OCI-LY7 (cell line): ENCODE results near the gene FAF2. TPM values are rescaled to one million over a fixed set of nuclear protein-coding genes. Genes with fewer than 3 reads are reported as not detected.
A peak's percentile ranks its signal among the peaks of the same experiment; 100 is the strongest.

ENCODE experiments used
- BruUV-seq: library from RNA; stranded (reverse); fragments of 400-500 nt; replicated peaks from 2 replicates; lab custom pipeline; 2021; lab: Mats Ljungman, UMichigan
- CTCF ChIA-PET: fragments of 300-600 bp; sonication (Branson Sonifier 250); formaldehyde crosslinking; loops from one replicate; lab custom pipeline; 2022; ENCODE audit warnings: antibody characterized with exemption; ENCODE audit not compliant: unreplicated experiment; lab: Charles Lee
- POLR2A ChIA-PET: fragments of 300-600 bp; sonication (Branson Sonifier 250); formaldehyde crosslinking; loops from one replicate; lab custom pipeline; 2022; ENCODE audit warnings: antibody characterized with exemption; lab: Charles Lee
- DNase-seq: peaks from one replicate; pipeline ENCODE4 v3.0.0-alpha.2; 2015; ENCODE audit warnings: low spot score
- H2AFZ ChIP-seq: fragments of 200-600 bp; sonication (generic), shearing (Covaris generic); 2 replicates; pipeline ENCODE4 v1.6.1; 2014; ENCODE audit warnings: mild to moderate bottlenecking, antibody characterized with exemption, low read length, moderate library complexity
- H3K27ac ChIP-seq: fragments of 200-600 bp; sonication (generic); 2 replicates; pipeline ENCODE4 v1.5.1; 2014; ENCODE audit warnings: mixed run types, low read depth, mild to moderate bottlenecking, moderate library complexity, low read length, inconsistent platforms; ENCODE audit not compliant: poor library complexity, severe bottlenecking
- H3K36me3 ChIP-seq: fragments of 200-600 bp; sonication (generic); 2 replicates; pipeline ENCODE4 v1.6.1; 2014; ENCODE audit warnings: mild to moderate bottlenecking, antibody characterized with exemption, low read length, moderate library complexity, mixed read lengths; ENCODE audit not compliant: insufficient read depth
- H3K4me1 ChIP-seq: fragments of 200-600 bp; sonication (generic); 2 replicates; pipeline ENCODE4 v1.5.1; 2014; ENCODE audit warnings: mild to moderate bottlenecking, low read length; ENCODE audit not compliant: insufficient read depth, poor library complexity, severe bottlenecking
- H3K4me2 ChIP-seq: fragments of 200-600 bp; sonication (generic); 2 replicates; pipeline ENCODE4 v1.6.1; 2014; ENCODE audit warnings: mild to moderate bottlenecking, low read length
- H3K4me3 ChIP-seq: fragments of 200-600 bp; sonication (generic); 2 replicates; pipeline ENCODE4 v1.5.1; 2014; ENCODE audit warnings: mild to moderate bottlenecking, low read depth, low read length; ENCODE audit not compliant: poor library complexity, severe bottlenecking
- H3K79me2 ChIP-seq: fragments of 200-600 bp; sonication (generic); 2 replicates; pipeline ENCODE4 v1.6.1; 2016; ENCODE audit warnings: low read depth, mild to moderate bottlenecking, low read length, moderate library complexity, mixed read lengths; ENCODE audit not compliant: insufficient read depth
- H3K9me2 ChIP-seq: fragments of 200-600 bp; sonication (generic); 2 replicates; pipeline ENCODE4 v1.6.1; 2016; ENCODE audit warnings: mild to moderate bottlenecking, low read length, mixed read lengths; ENCODE audit not compliant: insufficient read depth
- H3K9me3 ChIP-seq: fragments of 200-600 bp; sonication (generic); 2 replicates; pipeline ENCODE4 v1.6.1; 2014; ENCODE audit warnings: mild to moderate bottlenecking, mixed run types, low read length, mixed read lengths
- H4K20me1 ChIP-seq: fragments of 200-600 bp; sonication (generic); 2 replicates; pipeline ENCODE4 v1.6.1; 2014; ENCODE audit warnings: mild to moderate bottlenecking, antibody characterized with exemption, low read length, moderate library complexity, mixed read lengths; ENCODE audit not compliant: insufficient read depth
- CTCF ChIP-seq: fragments of 200-600 bp; sonication (generic); conservative IDR thresholded peaks from 2 replicates; pipeline ENCODE4 v1.5.1; 2014; ENCODE audit warnings: mild to moderate bottlenecking, antibody characterized with exemption, low read length, moderate library complexity, mixed read lengths
- EZH2phosphoT487 ChIP-seq: fragments of 200-600 bp; sonication (generic); IDR thresholded peaks from 2 replicates; pipeline ENCODE4 v1.6.1; 2018; ENCODE audit warnings: low read depth, borderline replicate concordance, mild to moderate bottlenecking, mixed run types, antibody characterized with exemption, low read length, moderate library complexity, mixed read lengths
- intact Hi-C: fragments of 100-400 bp; cut with micrococcal nuclease; formaldehyde crosslinking; loops from one replicate; pipeline ENCODE4 v1.10.0; 2022; ENCODE audit not compliant: unreplicated experiment
- total RNA-seq, 2 experiments: library from RNA; depleted of rRNA in 1 of 2; stranded (reverse); fragments of >200 nt in 1 of 2; shearing (Covaris generic) in 1 of 2; gene quantifications; 2 replicates each; pipeline ENCODE4 v1.2.3, GENCODE V29; 2014 to 2022

The FAF2 gene
- total RNA-seq, 2 experiments from 2014 or later: 36.9 to 49.7 TPM

GRCh38 chr5:176540956-176541337, 92.8 kb downstream of the FAF2 start:
- Histone ChIP-seq H3K9me3 (no peaks in the 10 kb centered on the region), H3K27ac (peak overlapping the region; percentile 89), H3K79me2 (peaks cover 28% of the 10 kb centered on the region), H4K20me1 (no peaks in the 10 kb centered on the region), H3K36me3 (peaks cover 17% of the 10 kb centered on the region; the same call in 1 of the 2 replicates), H2AFZ (peak overlapping the region; percentile 9; the same call in 1 of the 2 replicates), H3K9me2 (no peaks in the 10 kb centered on the region), H3K4me2 (peak overlapping the region; percentile 96), H3K4me3 (peak overlapping the region; percentile 75), H3K4me1 (peaks cover 60% of the 10 kb centered on the region)
- ChIA-PET CTCF (no interaction called here), POLR2A (interaction anchor here (1.8 kb wide), 1 partner anchor 10 kb away, joined by 10 read pairs; no protein-coding TSS in a partner anchor)
- TF ChIP-seq CTCF (no peak), EZH2phosphoT487 (no peak)
- no TSS peak for BruUV-seq
- DNase-seq: no peak
- intact Hi-C loops: no loop called here

GRCh38 chr5:176541338-176542134, 93.4 kb downstream of the FAF2 start:
- DNase-seq: peak; percentile 85
- H3K79me2 ChIP-seq: peaks cover 25% of the 10 kb centered on the region; the same call in 1 of the 2 replicates
- no peaks in the 10 kb centered on the region for H3K9me3 ChIP-seq
- H3K4me2 ChIP-seq: peak overlapping the region; percentile 96
- peaks cover 60% of the 10 kb centered on the region for H3K4me1 ChIP-seq
- peaks cover 14% of the 10 kb centered on the region; the same call in 1 of the 2 replicates for H3K36me3 ChIP-seq
- H3K4me3 ChIP-seq: peak overlapping the region; percentile 75
- ChIA-PET CTCF (interaction anchor here (1.9 kb wide), 1 partner anchor 94 kb away, joined by 5 read pairs; the partner anchor contains the start of gene FAF2), POLR2A (interaction anchor here (1.8 kb wide), 1 partner anchor 11 kb away, joined by 10 read pairs; no protein-coding TSS in a partner anchor)
- TF ChIP-seq EZH2phosphoT487 (no peak), CTCF (no peak)
- H2AFZ ChIP-seq: peak overlapping the region; percentile 9; the same call in 1 of the 2 replicates
- intact Hi-C loops: no loop called here
- H3K27ac ChIP-seq: peak overlapping the region; percentile 89
- H3K9me2 ChIP-seq: no peaks in the 10 kb centered on the region
- no peaks in the 10 kb centered on the region for H4K20me1 ChIP-seq
- BruUV-seq: no TSS peak
